MM.1S (cell line): Measurements from ENCODE around the gene SEMA6C.

ENCODE experiments used
- CTCF ChIP-seq: fragments of 300-600 bp; sonication (generic); IDR thresholded peaks from 2 replicates; pipeline ENCODE4 v1.5.1; 2016; ENCODE audit warnings: antibody characterized with exemption, low read length, mixed read lengths
- EZH2 ChIP-seq: fragments of 300-600 bp; sonication (generic); optimal IDR thresholded peaks from 2 replicates; pipeline ENCODE3; 2017; ENCODE audit warnings: low read depth, mild to moderate bottlenecking, antibody characterized with exemption, low read length, mixed read lengths
- EZH2phosphoT487 ChIP-seq: fragments of 300-600 bp; sonication (generic); IDR thresholded peaks from 2 replicates; pipeline ENCODE4 v1.6.1; 2018; ENCODE audit warnings: antibody characterized with exemption, low read length

DNA sequence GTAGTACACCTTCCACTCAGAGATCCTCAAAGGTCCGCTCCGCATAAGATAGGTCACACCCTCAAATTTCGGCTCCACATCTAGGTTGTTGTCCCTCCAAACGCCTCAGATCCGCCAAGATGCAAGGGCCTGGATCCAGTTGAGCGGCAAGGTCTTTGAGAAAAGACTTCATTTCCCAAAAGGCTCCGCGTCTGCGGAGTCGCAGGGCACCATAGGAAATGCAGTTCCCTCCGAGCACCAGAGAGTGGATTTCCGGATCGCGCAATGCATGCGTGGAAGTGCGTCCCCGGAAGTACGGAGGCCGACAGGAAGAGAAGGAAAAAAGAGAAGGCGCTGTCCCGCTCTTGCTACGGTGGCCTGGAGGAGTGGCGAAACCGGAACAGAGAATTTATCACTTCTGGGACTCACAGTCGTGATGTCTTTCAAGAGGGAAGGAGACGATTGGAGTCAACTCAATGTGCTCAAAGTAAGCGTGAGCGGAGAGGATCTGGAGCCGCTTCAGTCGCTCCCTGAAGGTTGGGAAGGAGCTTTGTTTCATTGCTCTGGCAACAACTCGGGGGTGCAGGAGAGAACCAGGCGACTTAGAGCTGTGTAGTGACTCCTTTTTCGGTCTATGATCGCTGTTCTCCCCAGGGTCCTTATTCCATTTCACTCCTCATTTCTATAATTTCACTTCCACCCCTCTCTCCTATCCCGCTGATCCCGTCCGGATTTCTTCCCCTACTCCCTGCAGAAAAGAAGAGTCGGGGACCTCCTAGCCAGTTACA is 19.5 kb upstream of the SEMA6C start, which contains the start of the genes LYSMD1 and SCNM1:
- TF ChIP-seq CTCF (no peak), EZH2phosphoT487 (no peak), EZH2 (no peak)
